Left kidney (tissue), 8 donors: ENCODE measurements around the gene TWIST2. TPM values are rescaled to one million over a fixed set of nuclear protein-coding genes. Genes with fewer than 3 reads are reported as not detected.
A peak's percentile ranks its signal among the peaks of the same experiment; 100 is the strongest.

Experiments
- DNase-seq: peaks from one replicate; pipeline ENCODE4 v3.0.0-alpha.2; 2013
- long read RNA-seq, 8 donors: transcript quantifications; one replicate each; lab custom pipeline, GENCODE V29; 2026
- polyA plus RNA-seq: library from polyadenylated mRNA; unstranded; fragments of 120-200 nt; gene quantifications from one replicate; pipeline ENCODE4 v1.2.1, GENCODE V29; 2013; ENCODE audit not compliant: insufficient read length

Gene TWIST2
- polyA plus RNA-seq: 2.4 TPM
- long read RNA-seq, donor 1, transcript TWIST2-202 (2 exons, 1,404 nt): major isoform, 5 of 5 reads
- long read RNA-seq, donor 1, partial matches to known transcripts: 0 of 5 reads
- long read RNA-seq, donor 1, other reads (novel, unspliced or antisense): 0 of 5 reads
- long read RNA-seq, donor 2, transcript TWIST2-202 (2 exons, 1,404 nt): major isoform, 5 of 5 reads
- long read RNA-seq, donor 2, partial matches to known transcripts: 0 of 5 reads
- long read RNA-seq, donor 2, other reads (novel, unspliced or antisense): 0 of 5 reads
- long read RNA-seq, donor 3, partial matches to known transcripts: 0 of 4 reads
- long read RNA-seq, donor 3, other reads (novel, unspliced or antisense): 0 of 4 reads
- long read RNA-seq, donor 4: 0 reads
- long read RNA-seq, donor 5, transcript TWIST2-202 (2 exons, 1,404 nt): major isoform, 5 of 5 reads
- long read RNA-seq, donor 5, partial matches to known transcripts: 0 of 5 reads
- long read RNA-seq, donor 5, other reads (novel, unspliced or antisense): 0 of 5 reads
- long read RNA-seq, donor 6, transcript TWIST2-202 (2 exons, 1,404 nt): major isoform, 8 of 8 reads
- long read RNA-seq, donor 6, partial matches to known transcripts: 0 of 8 reads
- long read RNA-seq, donor 6, other reads (novel, unspliced or antisense): 0 of 8 reads
- long read RNA-seq, donor 7, transcript TWIST2-202 (2 exons, 1,404 nt): major isoform, 5 of 5 reads
- long read RNA-seq, donor 7, partial matches to known transcripts: 0 of 5 reads
- long read RNA-seq, donor 7, other reads (novel, unspliced or antisense): 0 of 5 reads
- long read RNA-seq, donor 8, partial matches to known transcripts: 0 of 3 reads
- long read RNA-seq, donor 8, other reads (novel, unspliced or antisense): 0 of 3 reads

DNA sequence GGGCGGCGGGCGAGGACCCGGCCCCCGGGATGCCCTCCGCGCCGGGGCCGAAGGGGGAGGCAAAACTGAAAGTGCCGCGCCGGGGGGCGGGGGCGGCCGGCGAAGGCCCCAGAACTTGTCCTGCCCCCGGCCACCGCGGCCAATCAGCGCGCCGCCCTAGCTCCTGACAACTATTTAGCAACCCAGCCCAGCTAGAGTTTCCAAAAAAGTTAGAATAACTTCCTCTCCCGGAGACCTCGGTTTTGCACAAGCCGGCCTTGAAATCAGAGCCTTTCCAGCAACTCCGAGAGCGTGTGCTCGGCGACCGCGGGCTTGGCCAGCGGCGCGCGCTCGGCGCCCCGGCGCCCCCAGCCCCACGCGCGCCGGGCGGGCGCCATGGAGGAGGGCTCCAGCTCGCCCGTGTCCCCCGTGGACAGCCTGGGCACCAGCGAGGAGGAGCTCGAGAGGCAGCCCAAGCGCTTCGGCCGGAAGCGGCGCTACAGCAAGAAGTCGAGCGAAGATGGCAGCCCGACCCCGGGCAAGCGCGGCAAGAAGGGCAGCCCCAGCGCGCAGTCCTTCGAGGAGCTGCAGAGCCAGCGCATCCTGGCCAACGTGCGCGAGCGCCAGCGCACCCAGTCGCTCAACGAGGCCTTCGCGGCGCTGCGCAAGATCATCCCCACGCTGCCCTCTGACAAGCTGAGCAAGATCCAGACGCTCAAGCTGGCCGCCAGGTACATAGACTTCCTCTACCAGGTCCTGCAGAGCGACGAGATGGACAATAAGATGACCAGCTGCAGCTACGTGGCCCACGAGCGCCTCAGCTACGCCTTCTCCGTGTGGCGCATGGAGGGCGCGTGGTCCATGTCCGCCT, at the start of gene TWIST2:
TSS of gene TWIST2 (plus strand) at position 245 of the 850 bp plus-strand sequence. CDS start at position 376, 131 bp downstream.
- DNase-seq: peak; percentile 68

- no peak for DNase-seq
Observed at GRCh38 chr2:238801791-238802190, 46.1 kb upstream of the TWIST2 start.

DNA sequence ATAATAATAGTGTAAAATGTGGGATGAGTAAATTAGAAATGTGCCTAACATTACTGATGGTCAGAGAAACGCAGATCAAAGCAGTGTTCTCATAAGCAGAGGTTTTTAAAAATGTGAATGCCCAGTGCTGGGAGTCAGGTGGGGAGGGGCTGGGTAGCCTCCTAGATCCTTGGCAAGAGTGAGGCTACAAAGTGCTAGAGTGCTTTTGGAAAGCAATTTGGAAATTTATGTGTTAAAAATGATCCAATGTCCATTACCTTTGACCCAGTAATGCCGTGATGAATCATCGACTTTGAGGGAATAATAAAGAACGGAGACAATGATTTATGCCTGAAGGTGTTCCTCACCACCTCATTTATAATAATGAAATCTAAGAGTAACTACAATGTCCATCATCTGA, 44.9 kb upstream of the TWIST2 start:
- no peak for DNase-seq

- no peak for DNase-seq
Observed at GRCh38 chr2:238803996-238804870, 43.7 kb upstream of the TWIST2 start.

- no peak for DNase-seq
Observed at GRCh38 chr2:238808761-238809160, 39.1 kb upstream of the TWIST2 start.

- no peak for DNase-seq
Observed at GRCh38 chr2:238810321-238810720, 37.6 kb upstream of the TWIST2 start.

DNA sequence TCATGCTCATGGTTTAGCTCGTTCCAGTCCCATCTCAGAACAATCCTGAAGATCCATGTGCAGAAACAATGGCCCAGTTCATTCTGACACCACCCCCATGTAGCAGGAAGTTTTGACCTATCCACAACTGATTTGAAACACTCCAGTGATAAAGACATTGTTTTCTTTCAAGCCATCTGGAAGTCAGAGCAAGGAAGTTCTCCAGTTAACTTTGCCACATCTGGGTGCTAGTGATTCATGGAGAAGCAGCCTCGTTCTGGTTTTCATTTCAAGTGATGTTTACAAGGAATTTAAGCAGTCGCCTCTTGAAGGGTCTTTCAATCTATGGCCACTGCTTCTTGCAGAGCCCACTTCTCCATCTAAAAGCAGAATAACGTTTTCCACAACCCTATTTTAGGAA, 36.6 kb upstream of the TWIST2 start:
- DNase-seq: no peak

DNA sequence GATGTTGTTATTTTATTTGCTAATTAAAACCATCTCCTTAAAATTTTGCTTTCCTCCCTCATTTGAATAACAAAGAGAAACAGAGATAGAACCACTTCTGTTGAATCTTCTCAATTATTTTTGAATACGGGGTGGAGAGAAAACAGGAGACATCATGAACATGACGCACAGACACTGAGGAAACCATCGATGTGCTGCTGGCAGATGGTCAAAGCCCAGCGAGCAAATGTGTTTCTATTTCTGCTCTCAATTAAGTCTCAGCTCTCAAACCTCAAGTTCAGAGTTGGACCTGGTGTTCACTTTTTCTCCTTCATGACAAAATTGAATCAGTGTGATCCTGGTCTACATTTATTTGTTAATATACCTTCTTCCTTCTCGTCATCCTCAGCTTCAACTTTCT, 36.1 kb upstream of the TWIST2 start:
- no peak for DNase-seq

DNA sequence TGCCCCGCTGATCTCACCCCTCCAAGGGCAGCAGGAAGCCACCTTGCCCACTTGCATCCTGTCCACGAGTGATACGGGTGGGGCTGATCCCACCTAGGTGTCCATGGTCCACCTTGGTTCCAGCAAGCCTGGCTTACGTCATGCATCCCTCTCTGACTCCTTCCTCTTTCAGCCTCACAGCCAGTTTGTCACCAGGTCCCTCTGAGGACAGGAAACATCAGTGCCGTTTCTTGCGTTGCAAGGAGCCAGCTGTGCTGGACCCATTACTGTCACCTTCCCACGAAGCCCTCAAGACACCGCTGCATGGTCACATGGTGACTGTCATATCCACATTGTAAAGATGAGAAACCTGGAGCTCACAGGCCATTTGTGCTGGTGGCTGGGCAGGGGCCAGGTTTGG, 34.8 kb upstream of the TWIST2 start:
- no peak for DNase-seq

- no peak for DNase-seq
Observed at GRCh38 chr2:238814815-238815214, 33.1 kb upstream of the TWIST2 start.

- no peak for DNase-seq
Observed at GRCh38 chr2:238816291-238816690, 31.6 kb upstream of the TWIST2 start.

- no peak for DNase-seq
Observed at GRCh38 chr2:238817382-238817781, 30.5 kb upstream of the TWIST2 start.

GRCh38 chr2:238817891-238818290, 30.0 kb upstream of the TWIST2 start:
- no peak for DNase-seq

DNA sequence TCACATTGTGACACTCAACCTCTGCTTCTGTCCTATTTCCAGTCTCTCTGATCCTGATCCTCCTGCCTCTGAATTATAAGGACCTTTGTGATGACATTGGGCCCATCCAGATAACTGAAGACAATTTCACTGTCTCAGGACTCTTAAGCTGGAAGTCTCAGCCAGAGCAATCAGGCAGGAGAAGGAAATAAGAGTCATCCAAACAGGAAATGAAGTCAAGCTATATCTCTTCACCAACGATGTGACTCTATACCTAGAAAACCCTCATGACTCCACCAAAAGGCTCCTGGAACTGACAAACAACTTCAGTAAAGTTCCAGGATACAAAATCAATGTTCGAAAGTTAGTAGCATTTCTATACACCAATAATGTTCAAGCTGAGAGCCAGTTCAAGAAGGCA, 29.3 kb upstream of the TWIST2 start:
- no peak for DNase-seq

DNA sequence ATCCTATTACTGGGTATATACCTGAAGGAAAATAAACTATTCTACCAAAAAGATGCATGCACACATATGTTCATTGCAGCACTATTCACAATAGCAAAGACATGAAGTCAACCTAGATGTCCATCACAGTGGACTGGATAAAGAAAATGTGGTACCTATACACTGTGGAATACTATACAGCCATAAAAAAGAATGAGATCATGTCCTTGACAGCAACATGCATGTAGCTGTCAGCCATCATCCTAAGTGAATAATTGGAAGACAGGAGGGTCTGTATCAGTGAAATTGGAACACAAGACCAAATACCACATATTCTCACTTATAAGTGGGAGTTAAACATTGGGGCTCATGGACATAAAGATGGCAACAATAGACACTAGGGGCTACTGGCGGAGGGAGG, 27.7 kb upstream of the TWIST2 start:
- DNase-seq: no peak

DNA sequence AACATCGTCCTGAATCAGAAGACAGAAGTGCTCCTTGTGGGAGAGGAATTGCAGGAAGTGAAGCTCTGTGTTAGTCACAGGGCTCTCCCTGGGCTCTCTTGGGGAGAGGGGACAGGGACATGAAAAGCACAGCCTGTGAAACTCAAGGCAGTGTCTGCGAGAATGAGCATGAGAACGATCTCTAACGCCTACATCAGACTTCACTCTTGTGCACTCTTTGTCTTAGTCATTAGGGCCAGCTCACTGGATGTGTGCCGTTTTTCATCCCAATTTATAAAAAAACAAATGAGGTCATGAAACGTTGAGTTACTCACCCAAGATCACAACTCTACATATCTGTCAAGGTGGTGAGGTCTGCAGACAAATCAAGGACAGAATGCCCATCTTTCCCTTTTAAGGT, 27.0 kb upstream of the TWIST2 start:
- peak; percentile 3 for DNase-seq

DNA sequence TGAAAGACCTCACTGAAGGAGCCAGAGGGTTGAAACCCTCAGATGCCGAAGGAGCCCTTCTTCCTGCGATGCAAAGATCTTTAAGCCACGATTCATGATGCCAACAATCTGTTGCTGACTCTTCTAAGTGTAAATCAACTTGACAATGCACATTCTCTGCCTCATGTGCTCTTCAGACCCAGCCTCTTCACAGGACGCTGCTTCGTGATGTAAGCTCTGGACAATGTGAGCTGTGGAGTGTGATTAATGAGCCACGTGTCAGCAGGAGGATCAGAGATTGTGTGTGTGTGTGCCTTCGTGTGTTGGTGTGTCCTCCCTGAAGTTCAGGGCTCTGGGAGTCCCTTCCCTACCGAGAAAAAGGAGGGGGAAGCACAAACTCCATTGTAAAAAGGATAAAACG, 26.5 kb upstream of the TWIST2 start:
- peak; percentile 40 for DNase-seq

DNA sequence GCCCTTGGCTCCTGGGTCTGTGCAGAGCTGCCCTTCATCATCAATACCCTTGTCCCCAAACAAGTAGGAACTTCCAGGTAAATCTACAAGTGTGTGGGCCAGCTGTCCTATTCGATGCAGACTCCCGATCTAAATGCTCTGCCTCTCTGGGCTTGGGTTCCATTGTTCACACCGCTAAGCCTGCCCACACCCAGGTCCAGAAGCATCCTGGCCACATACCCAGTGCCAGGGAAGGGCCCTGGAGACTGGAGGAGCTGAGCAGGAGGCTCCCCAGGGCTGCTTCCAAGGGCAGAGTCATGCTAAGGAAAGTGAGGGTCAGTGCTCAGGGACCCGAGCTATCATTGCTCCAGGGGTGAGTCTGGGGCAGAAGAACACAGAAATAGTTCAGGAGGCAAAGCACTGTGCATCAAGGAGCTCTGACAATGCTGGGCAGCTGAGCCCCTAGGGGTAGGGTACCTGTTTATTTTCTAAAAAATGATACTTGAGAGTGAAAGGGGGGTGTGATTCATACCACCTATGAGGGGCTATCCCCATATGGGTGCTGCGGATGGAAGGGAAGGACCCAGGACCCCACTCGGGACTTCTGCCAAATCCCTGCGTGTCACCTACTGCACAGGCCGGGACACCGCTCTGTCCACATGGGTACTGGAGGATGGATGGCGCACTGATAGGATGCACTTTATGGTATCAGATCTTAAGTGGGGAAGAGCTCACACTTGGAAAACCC, 25.8 kb upstream of the TWIST2 start:
- DNase-seq: no peak

GRCh38 chr2:238822955-238823354, 24.9 kb upstream of the TWIST2 start:
- DNase-seq: no peak

DNA sequence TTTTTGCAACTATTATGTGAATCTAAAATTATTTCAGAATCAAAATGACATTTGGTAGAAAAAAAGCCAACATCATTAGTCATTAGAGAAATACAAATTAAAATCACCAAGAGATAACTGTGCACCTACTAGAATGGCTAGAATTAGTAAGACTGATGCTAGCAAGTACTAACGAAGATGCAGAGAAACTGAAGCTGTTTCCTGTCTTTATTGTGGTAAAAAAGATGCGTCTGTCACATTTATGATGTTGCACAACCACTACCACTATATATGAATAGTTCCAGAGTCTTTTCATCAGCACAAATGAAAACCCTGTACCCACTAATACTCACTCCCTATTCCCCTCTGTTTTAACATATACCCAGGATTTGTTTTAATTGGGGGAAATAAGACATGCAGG, 16.7 kb upstream of the TWIST2 start:
- DNase-seq: no peak

DNA sequence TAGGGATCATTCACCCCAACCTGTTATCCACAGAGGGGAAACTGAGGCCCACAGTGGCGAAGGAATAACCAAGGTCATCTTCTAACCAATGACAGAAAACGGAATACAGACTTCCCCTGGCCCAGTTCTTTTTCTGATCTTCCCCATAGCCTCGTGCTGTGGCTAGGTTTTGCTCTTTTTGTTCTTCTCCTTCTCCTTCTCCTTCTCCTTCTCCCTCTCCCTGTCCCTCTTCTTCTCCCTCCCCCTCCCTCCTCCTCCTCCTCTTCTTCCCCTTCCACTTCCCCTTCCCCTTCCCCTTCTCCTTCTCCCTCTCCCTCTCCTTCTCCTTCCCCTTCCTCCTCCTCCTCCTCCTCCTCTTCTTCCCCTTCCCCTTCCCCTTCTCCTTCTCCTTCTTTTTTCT, 12.9 kb upstream of the TWIST2 start:
- no peak for DNase-seq
